Stimulated activated CD8-positive, alpha-beta memory T cell treated with anti-CD3 and anti-CD28 coated beads, Interleukin-12 subunit alpha, Interleukin-12 subunit beta, amount 100 ng/mL, for 4 hours (primary cell): ENCODE results near the gene HYCC1.
"Not testable (repeated sequence)": the region's sequence is repeated elsewhere in the genome, so short reads cannot be mapped to it uniquely, and the experiment has no call there.

Experiments
- DNase-seq: peaks from one replicate; pipeline ENCODE4 v3.0.0-alpha.2; 2020; ENCODE audit warnings: low read depth

Gene HYCC1

DNA sequence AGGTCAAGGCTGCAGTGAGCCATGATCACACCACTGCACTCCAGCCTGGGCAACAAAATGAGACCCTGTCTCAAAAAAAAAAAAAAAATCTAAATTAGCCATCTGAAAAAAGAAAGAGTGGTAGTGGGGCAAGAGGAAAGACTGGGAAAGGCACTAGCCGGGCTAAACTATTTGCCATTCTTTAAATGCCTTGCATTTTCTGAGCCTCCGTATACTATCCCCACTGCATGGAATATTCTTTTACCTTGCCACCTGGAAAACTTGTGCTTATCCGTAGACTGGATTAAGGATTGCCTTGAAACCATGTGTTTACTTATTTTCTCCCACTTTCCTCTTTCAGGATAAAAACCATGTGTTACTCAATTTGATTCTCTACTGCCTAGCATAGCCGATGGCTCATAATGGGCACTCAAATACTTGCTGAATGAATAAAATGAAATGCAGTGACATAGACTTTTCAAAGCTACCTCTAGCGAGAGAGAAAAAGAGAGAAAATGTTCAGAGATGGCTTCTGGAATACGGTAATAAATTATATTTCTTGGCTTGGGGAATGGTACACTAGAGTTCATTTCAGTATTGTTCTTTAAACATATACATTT, 30.6 kb downstream of the HYCC1 start:
- DNase-seq, result no peak

DNA sequence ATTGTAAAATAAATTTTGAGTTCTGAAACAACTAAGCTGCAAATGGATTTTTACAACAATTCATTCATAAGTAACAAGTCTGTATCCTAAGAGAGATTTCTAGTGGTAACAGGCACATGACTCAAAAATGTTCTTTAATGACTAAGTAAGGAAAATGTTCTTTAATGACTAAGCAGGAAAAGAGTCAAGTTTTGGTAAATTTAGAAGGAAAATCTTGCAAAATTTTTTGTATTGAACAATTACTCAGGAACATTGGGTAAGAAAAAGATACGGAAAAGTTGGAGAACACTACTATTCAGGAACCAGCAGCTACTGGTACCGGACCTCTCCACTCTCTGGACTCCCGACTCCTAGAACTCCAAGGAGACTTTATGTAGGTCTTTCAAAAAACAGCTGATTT, 33.5 kb downstream of the HYCC1 start:
- no peak for DNase-seq

- no peak for DNase-seq
Measured at GRCh38 chr7:22979861-22980260, 34.1 kb downstream of the HYCC1 start.

DNA sequence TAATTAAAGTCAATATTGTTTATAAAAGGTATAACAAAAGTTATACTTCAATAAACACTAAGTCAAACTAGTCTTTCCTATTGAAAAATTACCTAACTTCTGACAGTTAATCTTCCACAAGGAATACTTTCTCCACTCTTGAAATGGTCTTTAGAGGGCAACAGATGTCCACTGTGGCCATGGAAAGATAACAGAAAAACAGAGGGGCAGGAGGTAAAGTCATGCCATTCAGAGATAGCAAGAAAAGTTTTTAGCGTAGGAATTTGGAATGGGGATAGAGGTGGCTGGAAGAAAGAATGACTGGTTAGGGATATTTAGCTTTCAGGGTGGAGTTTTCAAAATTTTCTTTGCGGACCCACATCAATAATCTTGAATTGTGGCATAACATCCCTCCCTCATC, 34.7 kb downstream of the HYCC1 start:
- DNase-seq, result no peak

- DNase-seq, result not testable (repeated sequence)
Measured at GRCh38 chr7:22974636-22975035, 39.3 kb downstream of the HYCC1 start.

- no peak for DNase-seq
Measured at GRCh38 chr7:22972207-22972606, 41.7 kb downstream of the HYCC1 start.

GRCh38 chr7:22969010-22969431, 44.9 kb downstream of the HYCC1 start:
- DNase-seq, result no peak
